H1 (cell line): ENCODE measurements around the gene RPS6KA6.

ENCODE experiments used
- ATF3 ChIP-seq: IDR thresholded peaks from 2 replicates; pipeline ENCODE4 v1.6.1; 2011; ENCODE audit warnings: low read depth, mild to moderate bottlenecking, low read length; ENCODE audit not compliant: insufficient read depth
- CBX8 ChIP-seq: fragments of 300-800, 300-1000 bp; sonication (generic); IDR thresholded peaks from 2 replicates; pipeline ENCODE4 v1.7.1; 2016; ENCODE audit warnings: low read depth, low read length, borderline replicate concordance
- CEBPB ChIP-seq: IDR thresholded peaks from 2 replicates; pipeline ENCODE4 v1.6.1; 2012; ENCODE audit warnings: low read depth, low read length
- CTCF ChIP-seq, 3 experiments: IDR thresholded peaks; 1 replicate in 2 of 3; 2 replicates in 1 of 3; pipeline versions ENCODE4 v1.5.1 to v1.6.1; 2011; ENCODE audit warnings: low read length in 3 of 3, mild to moderate bottlenecking in 3 of 3, inconsistent platforms in 2 of 3, low read depth in 1 of 3, moderate library complexity in 1 of 3; ENCODE audit not compliant: insufficient read depth in 1 of 3; ENCODE audit errors: control extremely low read depth in 1 of 3
- EP300 ChIP-seq, 2 experiments: IDR thresholded peaks; 1 replicate in 1 of 2; 2 replicates in 1 of 2; pipeline ENCODE4 v1.6.1; 2011 to 2012; ENCODE audit warnings: low read depth in 2 of 2, low read length in 2 of 2, mild to moderate bottlenecking in 2 of 2, borderline replicate concordance in 1 of 2, inconsistent platforms in 1 of 2, moderate library complexity in 1 of 2
- POLR2A ChIP-seq, 2 experiments: IDR thresholded peaks; 1 replicate in 1 of 2; 2 replicates in 1 of 2; pipeline ENCODE4 v1.6.1; 2011; ENCODE audit warnings: low read depth in 2 of 2, low read length in 2 of 2, mild to moderate bottlenecking in 2 of 2; ENCODE audit errors: control extremely low read depth in 1 of 2
- POLR2AphosphoS5 ChIP-seq: IDR thresholded peaks from 2 replicates; pipeline ENCODE4 v1.6.1; 2011; ENCODE audit warnings: low read depth, low read length
- TBP ChIP-seq: IDR thresholded peaks from 2 replicates; pipeline ENCODE4 v1.6.1; 2011; ENCODE audit warnings: low read depth, low read length, improper control_type of control experiment

- TF ChIP-seq CBX8 (no peak), EP300 (IDR thresholded peaks at IDR 0.05; ENCODE audit: borderline replicate concordance in 1 of 2, low read depth in 2 of 2, low read length in 2 of 2) (no peak), TBP (no peak), POLR2A (IDR thresholded peaks at IDR 0.05; ENCODE audit: control extremely low read depth in 1 of 2, low read depth in 2 of 2, low read length in 2 of 2) (no peak), CEBPB (no peak), CTCF (IDR thresholded peaks at IDR 0.05; ENCODE audit: control extremely low read depth in 1 of 3, insufficient read depth in 1 of 3, low read depth in 1 of 3, low read length in 3 of 3) (no peak), ATF3 (no peak), POLR2AphosphoS5 (no peak)
These were observed 4.0 kb upstream of the RPS6KA6 start for GRCh38 chrX:84192006-84192405.
